HepG2 (cell line): ENCODE results near the gene C14orf93. TPM values are rescaled to one million over a fixed set of nuclear protein-coding genes. Genes with fewer than 3 reads are reported as not detected.

Experiments
- ATAC-seq: fragments of 200-7000 bp; cut with Tn5 transposase; 3 replicates; pipeline ENCODE4 v1.9.1; 2020; ENCODE audit warnings: mild to moderate bottlenecking, moderate library complexity
- BruUV-seq: library from RNA; stranded (reverse); fragments of 400-500 nt; replicated peaks from 2 replicates; lab custom pipeline; 2021; lab: Mats Ljungman, UMichigan
- CTCF ChIA-PET: fragments of 300-600 bp; formaldehyde crosslinking; extraction: SDS; loops from one replicate; lab custom pipeline; 2021; ENCODE audit warnings: low total read pairs, inconsistent platforms, low intra/inter-chr PET ratio; lab: Yijun Ruan, JAX
- POLR2A ChIA-PET: fragments of 350-600 bp; sonication (Branson Sonifier 250); formaldehyde crosslinking; loops from one replicate; lab custom pipeline; 2020; ENCODE audit warnings: antibody characterized with exemption, inconsistent platforms; lab: Yijun Ruan, JAX
- DNase-seq: peaks from one replicate; pipeline ENCODE4 v3.0.0-alpha.2; 2015; ENCODE audit warnings: low spot score
- FAIRE-seq: peaks from 3 replicates; lab custom pipeline; 2011; peaks lifted over from hg19 to GRCh38; lab: Jason Lieb, UNC
- H2AFZ ChIP-seq: one replicate; pipeline ENCODE4 v1.6.1; 2011; ENCODE audit warnings: low read length, inconsistent platforms
- H3K27ac ChIP-seq: fragments of 300-600 bp; 3 replicates; pipeline ENCODE4 v1.8.0; 2011; ENCODE audit warnings: mixed run types, mild to moderate bottlenecking, mixed read lengths, low read length, inconsistent platforms; ENCODE audit not compliant: insufficient read depth; ENCODE audit errors: extremely low read length
- H3K27me3 ChIP-seq, 2 experiments: fragments of 200-600 bp in 1 of 2; 2 replicates in 1 of 2; 3 replicates in 1 of 2; pipeline versions ENCODE4 v1.6.0 to v1.8.0; 2011; ENCODE audit warnings: low read length in 2 of 2, mild to moderate bottlenecking in 2 of 2, moderate library complexity in 2 of 2, inconsistent platforms in 1 of 2; ENCODE audit not compliant: insufficient read depth in 2 of 2, control insufficient read depth in 1 of 2
- H3K36me3 ChIP-seq, 2 experiments: fragments of 200-600 bp in 1 of 2; replicated peaks in 1 of 2; 2 replicates in 1 of 2; 3 replicates in 1 of 2; pipeline versions ENCODE4 v1.5.1 to v1.8.0; 2011; ENCODE audit warnings: low read length in 2 of 2, inconsistent platforms in 1 of 2; ENCODE audit not compliant: insufficient read depth in 2 of 2, control insufficient read depth in 1 of 2
- H3K4me1 ChIP-seq: 2 replicates; pipeline ENCODE4 v1.5.1; 2012; ENCODE audit warnings: low read length, inconsistent platforms; ENCODE audit not compliant: insufficient read depth
- H3K4me2 ChIP-seq: 2 replicates; pipeline ENCODE4 v1.6.0; 2011; ENCODE audit warnings: low read depth, low read length, inconsistent platforms
- H3K4me3 ChIP-seq, 3 experiments: fragments of 200-600 bp in 1 of 3; sonication (generic), shearing (Covaris generic) in 1 of 3; replicated peaks in 1 of 3; 2 replicates each; pipeline ENCODE4 v1.5.1; 2011 to 2016; ENCODE audit warnings: low read length in 3 of 3, inconsistent platforms in 2 of 3, low read depth in 2 of 3, mild to moderate bottlenecking in 2 of 3, control low read depth in 1 of 3, mixed read lengths in 1 of 3; ENCODE audit not compliant: insufficient read depth in 1 of 3
- H3K79me2 ChIP-seq: one replicate; pipeline ENCODE4 v1.6.1; 2011; ENCODE audit warnings: low read length, inconsistent platforms; ENCODE audit not compliant: insufficient read depth
- H3K9ac ChIP-seq: 2 replicates; pipeline ENCODE4 v1.6.0; 2011; ENCODE audit warnings: mild to moderate bottlenecking, low read depth, low read length, inconsistent platforms; ENCODE audit not compliant: insufficient read depth
- H3K9me3 ChIP-seq: 2 replicates; pipeline ENCODE4 v1.5.1; 2012; ENCODE audit warnings: mild to moderate bottlenecking, low read length
- H4K20me1 ChIP-seq: 2 replicates; pipeline ENCODE4 v1.6.0; 2011; ENCODE audit warnings: inconsistent platforms, mild to moderate bottlenecking, low read length, moderate library complexity; ENCODE audit not compliant: insufficient read depth
- AHDC1 ChIP-seq: sonication (generic); formaldehyde crosslinking; IDR thresholded peaks from 2 replicates; pipeline ENCODE4 v1.5.1; 2020; ENCODE audit warnings: mild to moderate bottlenecking, missing genetic modification reagents, borderline replicate concordance
- ATF7 ChIP-seq, 2 experiments: fragments of 450-650 bp in 1 of 2; sonication (generic) in 1 of 2; formaldehyde crosslinking in 1 of 2; IDR thresholded peaks; 2 replicates each; pipeline versions ENCODE4 v1.4.0 to v1.6.1; 2016 to 2020; ENCODE audit warnings: antibody characterized with exemption in 1 of 2, mild to moderate bottlenecking in 1 of 2, missing genetic modification reagents in 1 of 2
- E2F2 ChIP-seq: sonication (generic); formaldehyde crosslinking; IDR thresholded peaks from 2 replicates; pipeline ENCODE4 v1.4.0; 2020; ENCODE audit warnings: missing genetic modification reagents, borderline replicate concordance
- ELF3 ChIP-seq: IDR thresholded peaks from 2 replicates; pipeline ENCODE4 v1.6.1; 2016; ENCODE audit warnings: missing genetic modification reagents, missing compliant biosample characterization
- FOXA1 ChIP-seq, 2 experiments: fragments of 450-650 bp in 1 of 2; sonication (generic) in 1 of 2; formaldehyde crosslinking in 1 of 2; IDR thresholded peaks; 2 replicates each; pipeline versions ENCODE4 v1.4.0 to v1.6.1; 2016 to 2020; ENCODE audit warnings: missing genetic modification reagents in 1 of 2
- FOXK2 ChIP-seq: fragments of 450-650 bp; IDR thresholded peaks from 2 replicates; pipeline ENCODE4 v1.6.1; 2016
- IKZF1 ChIP-seq: fragments of 450-650 bp; IDR thresholded peaks from 2 replicates; pipeline ENCODE4 v1.7.1; 2016
- NBN ChIP-seq: fragments of 450-650 bp; conservative IDR thresholded peaks from 2 replicates; pipeline ENCODE4 v1.6.1; 2017
- PHB2 ChIP-seq: fragments of 450-650 bp; IDR thresholded peaks from 2 replicates; pipeline ENCODE4 v1.6.1; 2018; ENCODE audit not compliant: partially characterized antibody
- PRPF4 ChIP-seq: fragments of 200-400 bp; formaldehyde crosslinking; IDR thresholded peaks from 2 replicates; pipeline ENCODE4 v1.6.1; 2016; ENCODE audit warnings: low read length, low read depth; ENCODE audit not compliant: poor library complexity, severe bottlenecking
- ZBTB7A ChIP-seq: sonication (generic); formaldehyde crosslinking; IDR thresholded peaks from 2 replicates; pipeline ENCODE4 v1.8.0; 2022; ENCODE audit warnings: mild to moderate bottlenecking, missing genetic modification reagents
- ZNF317 ChIP-seq: sonication (generic); formaldehyde crosslinking; IDR thresholded peaks from 2 replicates; pipeline ENCODE4 v1.5.0; 2020; ENCODE audit warnings: mild to moderate bottlenecking, missing genetic modification reagents
- ZNF430 ChIP-seq: sonication (generic); formaldehyde crosslinking; IDR thresholded peaks from 2 replicates; pipeline ENCODE4 v1.9.0; 2021; ENCODE audit warnings: mild to moderate bottlenecking, missing genetic modification reagents
- WGBS: methylation state at CpG from one replicate; pipeline ENCODE4 v1.1.6; 2017; ENCODE audit warnings: low lambda C conversion rate; 5-methylcytosine and 5-hydroxymethylcytosine counted together
- in situ Hi-C: cut with HindIII; loops from 2 replicates; pipeline ENCODE4 v1.10.0; 2017; ENCODE audit warnings: low pct_unique_long_range_greater_than_20kb; ENCODE audit not compliant: extremely low pct_ligation_motif_present
- intact Hi-C: fragments of 100-400 bp; cut with micrococcal nuclease; formaldehyde crosslinking; loops from one replicate; pipeline ENCODE4 v1.10.0; 2022; ENCODE audit not compliant: unreplicated experiment
- polyA plus RNA-seq, 8 experiments: library from polyadenylated mRNA; depleted of rRNA in 3 of 8; stranded (reverse) in 7 of 8; unstranded in 1 of 8; fragments of >200 nt; fragmentation: Illumina TruSeq in 4 of 8; extraction: Trizol in 4 of 8; gene quantifications; 2 replicates each; pipeline versions ENCODE4 v1.2.1 to v1.2.3, GENCODE V29; 2011 to 2016; ENCODE audit warnings: low read depth in 4 of 8, missing spikeins in 1 of 8, mixed read lengths in 1 of 8; ENCODE audit not compliant: insufficient read depth in 1 of 8
- total RNA-seq, 5 experiments: library from RNA; depleted of rRNA; stranded (reverse); fragments of >200 nt; fragmentation: Illumina TruSeq; extraction: Trizol; gene quantifications; 2 replicates each; pipeline ENCODE4 v1.2.3, GENCODE V29; 2016; ENCODE audit warnings: low read depth in 1 of 5

The C14orf93 gene
- total and polyA plus RNA-seq, 2 of the 13 experiments (the other 11 are each of a cell fraction or from before 2014, with no cell fraction given), result 11.4 to 22.5 TPM

- Histone ChIP-seq H3K9me3 (no peaks in the 10 kb centered on the region), H3K27ac (no peak overlapping the region), H3K36me3 (peaks cover 0 to 3% of the 10 kb centered on the region in 2 experiments; a peak in 1 of 5 replicates), H4K20me1 (no peaks in the 10 kb centered on the region), H3K27me3 (no peaks in the 10 kb centered on the region), H3K4me2 (no peak overlapping the region), H3K4me3 (no peak overlapping the region), H2AFZ (no peak overlapping the region), H3K4me1 (peaks cover 5% of the 10 kb centered on the region; the same call in 1 of the 2 replicates), H3K9ac (no peak overlapping the region), H3K79me2 (no peaks in the 10 kb centered on the region)
- intact Hi-C loops, result no loop called here
- CTCF ChIA-PET, result interaction anchor here (1.4 kb wide), 1 partner anchor 61 kb away, joined by 3 read pairs; no protein-coding TSS in a partner anchor
- POLR2A ChIA-PET, result interaction anchor here (8.5 kb wide), 2 partner anchors 9 to 14 kb away, joined by 101 to 160 read pairs; partner anchors contain the start of gene AJUBA
- BruUV-seq, result no TSS peak
- FAIRE-seq (no peak), DNase-seq (no peak), ATAC-seq (no peak)
- in situ Hi-C loops, result no loop called here
- WGBS, result 77% methylated on average over 9 of the region's 9 CpGs
- TF ChIP-seq ELF3, result no peak
- TF ChIP-seq ZNF317, result no peak
- no peak for TF ChIP-seq PRPF4
- 0 out of 2 replicates have a peak, but pooled peaks have one; percentile 22 for TF ChIP-seq ATF7 (IDR thresholded peaks at IDR 0.05)
- TF ChIP-seq ATF7 (CRISPR knock-in tag; IDR thresholded peaks at IDR 0.05), result no peak
- 0 out of 2 replicates have a peak, but pooled peaks have one; percentile 35 for TF ChIP-seq IKZF1
- TF ChIP-seq NBN, result 0 out of 2 replicates have a peak, but pooled peaks have one; percentile 45
- no peak for TF ChIP-seq ZNF430
- TF ChIP-seq AHDC1 (CRISPR knock-in tag), result no peak
- TF ChIP-seq PHB2, result peak; percentile 75
- TF ChIP-seq FOXK2, result 0 out of 2 replicates have a peak, but pooled peaks have one; percentile 35
- no peak for TF ChIP-seq ZBTB7A
- TF ChIP-seq E2F2 (CRISPR knock-in tag), result no peak
- TF ChIP-seq FOXA1 (IDR thresholded peaks at IDR 0.05), result no peak
- TF ChIP-seq FOXA1 (CRISPR knock-in tag; IDR thresholded peaks at IDR 0.05), result no peak
Observed at GRCh38 chr14:22997676-22998323, 12.1 kb downstream of the C14orf93 start.
